ENCODE measurements around the gene C5AR1.

Gene C5AR1

GRCh38 chr19:47270408-47270807 is 39.3 kb upstream of the C5AR1 start:
- Histone ChIP-seq H3K9me3 (ENCODE audit: insufficient read depth, low read depth, low read length) (peaks cover 4% of the 10 kb centered on the region), H3K4me3 (ENCODE audit: low read depth, low read length) (no peak overlapping the region), H3K4ac (ENCODE audit: low read depth, low read length) (no peak overlapping the region), H3K14ac (ENCODE audit: low read length) (no peak overlapping the region), H3K27ac (ENCODE audit: low read depth, low read length) (no peak overlapping the region), H2BK12ac (ENCODE audit: low read length) (no peak overlapping the region), H3K9ac (ENCODE audit: low read length) (no peak overlapping the region), H3K4me2 (ENCODE audit: low read length) (no peak overlapping the region), H3K18ac (ENCODE audit: low read length) (no peak overlapping the region), H3K27me3 (ENCODE audit: insufficient read depth, low read length) (no peaks in the 10 kb centered on the region), H2AK5ac (ENCODE audit: low read length) (no peak overlapping the region), H2AFZ (ENCODE audit: insufficient read depth, low read length, poor library complexity) (no peak overlapping the region), H2BK5ac (ENCODE audit: low read depth, low read length, poor library complexity) (no peak overlapping the region), H3K23ac (ENCODE audit: low read length) (no peak overlapping the region), H2BK120ac (ENCODE audit: insufficient read depth, low read length, poor library complexity) (no peak overlapping the region), H3K79me1 (ENCODE audit: low read length) (peaks cover 22% of the 10 kb centered on the region), H3K4me1 (ENCODE audit: control insufficient read depth in 1 of 2, insufficient read depth in 2 of 2, low read length in 2 of 2) (peaks cover 8 to 18% of the 10 kb centered on the region in 2 experiments), H3K36me3 (ENCODE audit: control insufficient read depth in 1 of 2, insufficient read depth in 2 of 2, low read length in 2 of 2) (peaks cover 37 to 38% of the 10 kb centered on the region in 2 experiments), H4K8ac (ENCODE audit: low read depth, low read length) (no peak overlapping the region), H3K79me2 (ENCODE audit: control insufficient read depth, insufficient read depth, low read length, poor library complexity) (peaks cover 10% of the 10 kb centered on the region), H4K91ac (ENCODE audit: low read depth, low read length) (no peak overlapping the region), H4K12ac (ENCODE audit: low read depth, low read length) (no peak overlapping the region)
- no CpG with 5 or more reads among the region's 10 CpGs for WGBS (ENCODE audit: extremely low coverage, insufficient coverage, insufficient read length)
- DNase-seq = no peak

DNA sequence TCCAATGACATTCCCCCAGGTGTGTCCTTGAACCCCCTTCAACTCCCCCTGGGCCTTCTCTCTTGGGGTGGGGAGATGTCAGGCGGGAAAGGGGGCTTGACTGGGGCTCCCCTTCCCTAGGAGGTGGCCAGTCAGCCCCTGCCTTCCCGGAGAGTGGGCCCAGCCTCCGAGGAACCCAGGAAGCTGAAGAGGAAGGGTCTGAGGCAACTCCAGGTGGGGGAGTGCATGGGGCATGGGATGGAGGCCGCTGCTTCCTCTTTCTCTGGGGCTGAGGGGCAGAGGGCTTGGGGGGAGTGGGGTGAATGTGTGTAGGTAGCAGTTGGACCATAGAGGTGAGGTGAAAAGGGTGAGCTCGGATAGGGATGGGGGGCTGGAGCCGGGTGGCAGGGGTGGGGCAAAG is 37.7 kb upstream of the C5AR1 start:
- no peak for DNase-seq
- peaks cover 16 to 25% of the 10 kb centered on the region in 2 experiments for H3K4me1 ChIP-seq (ENCODE audit: control insufficient read depth in 1 of 2, insufficient read depth in 2 of 2, low read length in 2 of 2)

DNA sequence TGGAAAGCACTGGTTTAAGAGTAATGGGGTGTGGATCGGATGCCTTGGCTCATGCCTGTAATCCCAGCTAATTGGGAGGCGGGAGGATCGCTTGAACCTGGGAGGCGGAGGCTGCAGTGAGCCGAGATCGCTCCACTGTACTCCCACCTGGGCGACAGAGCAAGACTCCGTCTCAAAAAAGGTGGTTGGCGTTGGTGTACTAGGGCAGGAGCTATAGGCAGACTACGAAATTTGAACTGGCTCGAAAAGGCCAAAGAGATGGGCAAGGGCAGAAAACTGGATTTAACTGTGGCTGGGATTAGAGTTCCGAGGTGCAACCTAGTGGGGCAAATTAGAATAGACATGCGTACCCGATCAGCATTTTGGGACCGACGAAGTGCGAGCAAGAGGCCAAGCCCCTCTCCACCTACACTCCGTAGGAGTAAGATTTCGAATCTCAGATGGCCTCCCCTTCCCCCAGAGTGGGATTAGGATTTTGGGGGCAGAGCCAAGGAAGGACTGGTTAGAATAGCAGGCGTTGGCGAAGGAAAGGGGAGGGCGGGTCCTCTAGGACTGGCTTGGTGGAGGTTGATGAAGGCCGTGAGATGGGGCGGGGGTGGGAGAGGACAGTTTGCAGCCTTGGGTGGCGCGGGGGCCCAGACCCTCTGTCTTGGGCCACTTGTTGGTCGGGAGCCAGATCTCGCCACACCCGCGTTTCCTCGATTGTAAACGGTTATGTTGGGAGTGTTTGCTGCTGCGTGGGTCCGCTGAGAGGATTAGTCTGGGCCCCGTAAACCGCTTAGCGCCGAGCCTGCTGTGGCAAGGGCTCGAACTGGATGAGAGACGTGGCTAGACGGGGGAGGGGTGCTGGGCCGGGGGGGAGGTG is 37.0 kb upstream of the C5AR1 start:
- Histone ChIP-seq H3K9me3 (ENCODE audit: insufficient read depth, low read depth, low read length) (peaks cover 3% of the 10 kb centered on the region), H3K4me2 (ENCODE audit: low read length) (peak overlapping the region; percentile 90), H3K14ac (ENCODE audit: low read length) (peak overlapping the region; percentile 22), H4K91ac (ENCODE audit: low read depth, low read length) (peak overlapping the region; percentile 49), H2BK12ac (ENCODE audit: low read length) (no peak overlapping the region), H3K4me3 (ENCODE audit: low read depth, low read length) (peak overlapping the region; percentile 78), H3K18ac (ENCODE audit: low read length) (peak overlapping the region; percentile 61), H2BK120ac (ENCODE audit: insufficient read depth, low read length, poor library complexity) (peak overlapping the region; percentile 23), H3K36me3 (ENCODE audit: control insufficient read depth in 1 of 2, insufficient read depth in 2 of 2, low read length in 2 of 2) (peaks cover 25 to 30% of the 10 kb centered on the region in 2 experiments), H3K4me1 (ENCODE audit: control insufficient read depth in 1 of 2, insufficient read depth in 2 of 2, low read length in 2 of 2) (peaks cover 16 to 25% of the 10 kb centered on the region in 2 experiments), H3K9ac (ENCODE audit: low read length) (peak overlapping the region; percentile 77), H3K27me3 (ENCODE audit: insufficient read depth, low read length) (no peaks in the 10 kb centered on the region), H3K79me1 (ENCODE audit: low read length) (peaks cover 19% of the 10 kb centered on the region), H2BK5ac (ENCODE audit: low read depth, low read length, poor library complexity) (peak overlapping the region; percentile 8), H3K27ac (ENCODE audit: low read depth, low read length) (peak overlapping the region; percentile 97), H4K8ac (ENCODE audit: low read depth, low read length) (peak overlapping the region; percentile 55), H2AFZ (ENCODE audit: insufficient read depth, low read length, poor library complexity) (no peak overlapping the region), H2AK5ac (ENCODE audit: low read length) (peak overlapping the region; percentile 11), H4K12ac (ENCODE audit: low read depth, low read length) (peak overlapping the region; percentile 17), H3K4ac (ENCODE audit: low read depth, low read length) (peak overlapping the region; percentile 27), H3K23ac (ENCODE audit: low read length) (no peak overlapping the region), H3K79me2 (ENCODE audit: control insufficient read depth, insufficient read depth, low read length, poor library complexity) (peaks cover 10% of the 10 kb centered on the region)
- no CpG with 5 or more reads among the region's 42 CpGs for WGBS (ENCODE audit: extremely low coverage, insufficient coverage, insufficient read length)
- DNase-seq = peak in 1 of 2 donors; percentile 23

More for the DNA sequence above, 37.7 kb upstream of the C5AR1 start:
- no peak overlapping the region for H2BK120ac ChIP-seq (ENCODE audit: insufficient read depth, low read length, poor library complexity)
- peaks cover 31 to 37% of the 10 kb centered on the region in 2 experiments for H3K36me3 ChIP-seq (ENCODE audit: control insufficient read depth in 1 of 2, insufficient read depth in 2 of 2, low read length in 2 of 2)
- H3K23ac ChIP-seq (ENCODE audit: low read length) = no peak overlapping the region
- H3K27me3 ChIP-seq (ENCODE audit: insufficient read depth, low read length) = no peaks in the 10 kb centered on the region
- no peak overlapping the region for H4K12ac ChIP-seq (ENCODE audit: low read depth, low read length)
- H2BK5ac ChIP-seq (ENCODE audit: low read depth, low read length, poor library complexity) = no peak overlapping the region
- H3K27ac ChIP-seq (ENCODE audit: low read depth, low read length) = no peak overlapping the region
- no peak overlapping the region for H4K91ac ChIP-seq (ENCODE audit: low read depth, low read length)
- no peak overlapping the region for H3K14ac ChIP-seq (ENCODE audit: low read length)
- H3K79me1 ChIP-seq (ENCODE audit: low read length) = peaks cover 19% of the 10 kb centered on the region
- H3K79me2 ChIP-seq (ENCODE audit: control insufficient read depth, insufficient read depth, low read length, poor library complexity) = peaks cover 10% of the 10 kb centered on the region
- H2BK12ac ChIP-seq (ENCODE audit: low read length) = no peak overlapping the region
- WGBS (ENCODE audit: extremely low coverage, insufficient coverage, insufficient read length) = no CpG with 5 or more reads among the region's 6 CpGs
- no peak overlapping the region for H3K18ac ChIP-seq (ENCODE audit: low read length)
- no peak overlapping the region for H4K8ac ChIP-seq (ENCODE audit: low read depth, low read length)
- no peak overlapping the region for H3K4ac ChIP-seq (ENCODE audit: low read depth, low read length)
- no peak overlapping the region for H3K4me3 ChIP-seq (ENCODE audit: low read depth, low read length)
- no peak overlapping the region for H3K9ac ChIP-seq (ENCODE audit: low read length)
- no peak overlapping the region for H2AFZ ChIP-seq (ENCODE audit: insufficient read depth, low read length, poor library complexity)
- H3K4me2 ChIP-seq (ENCODE audit: low read length) = no peak overlapping the region
- peaks cover 3% of the 10 kb centered on the region for H3K9me3 ChIP-seq (ENCODE audit: insufficient read depth, low read depth, low read length)
- no peak overlapping the region for H2AK5ac ChIP-seq (ENCODE audit: low read length)

DNA sequence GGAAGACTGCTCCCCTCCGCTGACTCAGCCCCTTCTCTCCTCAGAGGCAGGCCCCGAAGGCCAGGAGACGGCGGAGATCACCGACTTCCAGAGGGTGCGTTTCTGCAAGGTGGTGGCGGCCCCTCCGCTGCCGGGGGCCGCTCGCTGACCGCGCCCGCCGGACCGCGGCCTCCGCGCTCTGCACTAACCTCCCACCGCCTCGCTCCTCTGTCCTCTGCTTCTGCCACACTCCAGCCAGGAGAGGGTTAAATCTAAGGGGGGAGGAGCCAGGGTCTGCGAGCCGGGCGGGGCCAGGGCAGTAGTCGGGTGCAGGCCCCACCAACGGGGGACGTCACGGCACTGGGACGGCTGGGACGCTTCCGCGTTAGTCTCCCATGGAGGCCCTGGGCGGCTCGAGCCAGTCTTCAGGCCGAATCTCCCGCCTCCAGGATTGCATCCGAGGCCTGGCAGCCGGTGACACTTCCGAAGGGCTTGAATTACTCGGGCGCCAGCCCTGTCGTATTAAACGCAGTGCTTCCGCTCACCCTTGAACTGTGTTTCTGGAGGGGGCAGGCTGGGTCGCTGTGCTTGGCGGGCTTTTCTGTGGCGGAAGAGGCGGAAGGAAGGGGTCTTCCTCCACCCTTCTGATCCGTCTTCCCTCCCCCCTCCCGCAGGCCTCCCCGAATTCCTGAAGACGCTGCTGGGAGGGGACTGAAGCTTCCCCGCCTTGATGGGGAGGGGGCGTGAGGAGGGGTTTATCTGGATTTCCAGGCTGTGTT is 36.2 kb upstream of the C5AR1 start:
- WGBS (ENCODE audit: extremely low coverage, insufficient coverage, insufficient read length) = no CpG with 5 or more reads among the region's 54 CpGs
- H4K8ac ChIP-seq (ENCODE audit: low read depth, low read length) = peak overlapping the region; percentile 80

More for the DNA sequence above, 36.2 kb upstream of the C5AR1 start:
- no peak overlapping the region for H3K23ac ChIP-seq (ENCODE audit: low read length)
- peaks cover 16 to 25% of the 10 kb centered on the region in 2 experiments for H3K4me1 ChIP-seq (ENCODE audit: control insufficient read depth in 1 of 2, insufficient read depth in 2 of 2, low read length in 2 of 2)
- peak overlapping the region; percentile 65 for H2BK120ac ChIP-seq (ENCODE audit: insufficient read depth, low read length, poor library complexity)
- H3K4me3 ChIP-seq (ENCODE audit: low read depth, low read length) = peak overlapping the region; percentile 78
- H3K4me2 ChIP-seq (ENCODE audit: low read length) = peak overlapping the region; percentile 90
- H3K9me3 ChIP-seq (ENCODE audit: insufficient read depth, low read depth, low read length) = peaks cover 3% of the 10 kb centered on the region
- H3K36me3 ChIP-seq (ENCODE audit: control insufficient read depth in 1 of 2, insufficient read depth in 2 of 2, low read length in 2 of 2) = peaks cover 24 to 30% of the 10 kb centered on the region in 2 experiments
- H3K9ac ChIP-seq (ENCODE audit: low read length) = peak overlapping the region; percentile 96
- H3K14ac ChIP-seq (ENCODE audit: low read length) = peak overlapping the region; percentile 90
- H3K18ac ChIP-seq (ENCODE audit: low read length) = peak overlapping the region; percentile 79
- no peak overlapping the region for H2BK12ac ChIP-seq (ENCODE audit: low read length)
- peak overlapping the region; percentile 64 for H4K12ac ChIP-seq (ENCODE audit: low read depth, low read length)
- peaks cover 10% of the 10 kb centered on the region for H3K79me2 ChIP-seq (ENCODE audit: control insufficient read depth, insufficient read depth, low read length, poor library complexity)
- no peak overlapping the region for H2AFZ ChIP-seq (ENCODE audit: insufficient read depth, low read length, poor library complexity)
- peaks cover 19% of the 10 kb centered on the region for H3K79me1 ChIP-seq (ENCODE audit: low read length)
- peak; percentile 89 to 91 for DNase-seq
- H2BK5ac ChIP-seq (ENCODE audit: low read depth, low read length, poor library complexity) = peak overlapping the region; percentile 76
- peak overlapping the region; percentile 95 for H4K91ac ChIP-seq (ENCODE audit: low read depth, low read length)
- H2AK5ac ChIP-seq (ENCODE audit: low read length) = peak overlapping the region; percentile 37
- no peaks in the 10 kb centered on the region for H3K27me3 ChIP-seq (ENCODE audit: insufficient read depth, low read length)
- peak overlapping the region; percentile 97 for H3K27ac ChIP-seq (ENCODE audit: low read depth, low read length)
- H3K4ac ChIP-seq (ENCODE audit: low read depth, low read length) = peak overlapping the region; percentile 27
